HEK293T (cell line): ENCODE measurements around the gene ESR1.

Experiments
- ARNT ChIP-seq: fragments of 450-650 bp; IDR thresholded peaks from 2 replicates; pipeline ENCODE4 v1.6.1; 2017; ENCODE audit warnings: mild to moderate bottlenecking
- BHLHE40 ChIP-seq: fragments of 450-650 bp; IDR thresholded peaks from 2 replicates; pipeline ENCODE4 v1.6.1; 2016; ENCODE audit warnings: mild to moderate bottlenecking, moderate library complexity, borderline replicate concordance
- ELF4 ChIP-seq: fragments of 450-650 bp; IDR thresholded peaks from 2 replicates; pipeline ENCODE4 v1.6.1; 2017; ENCODE audit warnings: antibody characterized with exemption
- FOXA1 ChIP-seq: fragments of 450-650 bp; IDR thresholded peaks from 2 replicates; pipeline ENCODE4 v1.6.1; 2016; ENCODE audit warnings: mild to moderate bottlenecking
- FOXK2 ChIP-seq: fragments of 450-650 bp; IDR thresholded peaks from 2 replicates; pipeline ENCODE4 v1.6.1; 2016; ENCODE audit warnings: mild to moderate bottlenecking
- L3MBTL2 ChIP-seq: fragments of 450-650 bp; conservative IDR thresholded peaks from 2 replicates; pipeline ENCODE4 v1.6.1; 2016; ENCODE audit warnings: mild to moderate bottlenecking
- PKNOX1 ChIP-seq: fragments of 450-650 bp; IDR thresholded peaks from 2 replicates; pipeline ENCODE4 v1.6.1; 2016
- SP1 ChIP-seq: fragments of 450-650 bp; IDR thresholded peaks from 2 replicates; pipeline ENCODE4 v1.6.1; 2017
- SUZ12 ChIP-seq: fragments of 450-650 bp; IDR thresholded peaks from 2 replicates; pipeline ENCODE4 v1.6.1; 2016; ENCODE audit warnings: mild to moderate bottlenecking
- TARDBP ChIP-seq: fragments of 450-650 bp; IDR thresholded peaks from 2 replicates; pipeline ENCODE4 v1.6.1; 2016
- ZNF384 ChIP-seq: fragments of 450-650 bp; IDR thresholded peaks from 2 replicates; pipeline ENCODE4 v1.6.1; 2016

DNA sequence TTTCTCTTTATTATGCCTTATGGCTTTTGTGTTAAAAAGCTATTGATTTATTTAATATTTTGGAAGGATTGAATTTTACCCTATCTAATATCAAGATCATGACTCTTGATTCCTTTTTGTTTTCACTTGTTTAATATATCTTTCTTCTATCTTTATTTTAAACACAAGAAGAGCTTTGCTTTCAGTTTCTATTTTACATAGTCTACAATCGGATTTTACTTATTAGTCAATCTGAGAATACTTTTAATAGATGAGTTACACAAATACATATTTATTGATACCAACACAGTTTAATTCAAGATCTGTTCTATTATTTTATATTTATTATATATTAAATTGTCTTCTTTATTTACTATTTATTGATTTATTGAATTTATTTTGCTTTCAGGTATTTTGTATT is 218.8 kb downstream of the ESR1 start:
- TF ChIP-seq SP1 (no peak), BHLHE40 (no peak), SUZ12 (no peak), ELF4 (no peak), PKNOX1 (no peak), TARDBP (no peak), ZNF384 (no peak), FOXK2 (no peak), FOXA1 (no peak), L3MBTL2 (no peak), ARNT (no peak)
